Osteocyte (in vitro differentiated cells): ENCODE data around the gene SLC5A1. TPM values are rescaled to one million over a fixed set of nuclear protein-coding genes. Genes with fewer than 3 reads are reported as not detected.

Experiments
- DNase-seq: peaks from one replicate; pipeline ENCODE4 v3.0.0; 2021; ENCODE audit warnings: mixed read lengths; ENCODE audit not compliant: unreplicated experiment; ENCODE audit errors: extremely low spot score
- H3K27ac Mint-ChIP-seq: one replicate; pipeline ENCODE4 v1.8.0; 2021; ENCODE audit warnings: mild to moderate bottlenecking, mixed read lengths; ENCODE audit not compliant: unreplicated experiment
- H3K27me3 Mint-ChIP-seq: one replicate; pipeline ENCODE4 v1.8.0; 2021; ENCODE audit warnings: mixed read lengths; ENCODE audit not compliant: unreplicated experiment
- H3K36me3 Mint-ChIP-seq: one replicate; pipeline ENCODE4 v1.8.0; 2021; ENCODE audit warnings: mixed read lengths; ENCODE audit not compliant: unreplicated experiment
- H3K4me1 Mint-ChIP-seq: one replicate; pipeline ENCODE4 v1.8.0; 2021; ENCODE audit warnings: mixed read lengths; ENCODE audit not compliant: unreplicated experiment
- H3K4me3 Mint-ChIP-seq: one replicate; pipeline ENCODE4 v1.8.0; 2021; ENCODE audit warnings: mild to moderate bottlenecking, moderate library complexity, mixed read lengths; ENCODE audit not compliant: unreplicated experiment
- H3K9me3 Mint-ChIP-seq: one replicate; pipeline ENCODE4 v1.8.0; 2021; ENCODE audit warnings: mixed read lengths; ENCODE audit not compliant: unreplicated experiment
- CTCF ChIP-seq: fragments of 200-600 bp; sonication (generic); IDR thresholded peaks from 2 replicates; pipeline ENCODE4 v1.5.0; 2021; ENCODE audit warnings: antibody characterized with exemption, mild to moderate bottlenecking, moderate library complexity
- total RNA-seq: library from RNA; stranded (reverse); gene quantifications from 2 replicates; pipeline ENCODE4 v1.2.1, GENCODE V29; 2021

Gene SLC5A1
- total RNA-seq, 1 donor from 2014 or later, result not detected

GRCh38 chr22:32034275-32034674, 8.8 kb upstream of the SLC5A1 start:
- DNase-seq, result no peak
- Mint-ChIP-seq H3K27me3 (peaks cover 9% of the 10 kb centered on the region), H3K4me1 (no peaks in the 10 kb centered on the region), H3K36me3 (no peaks in the 10 kb centered on the region), H3K9me3 (no peaks in the 10 kb centered on the region), H3K27ac (no peak overlapping the region), H3K4me3 (no peak overlapping the region)
- no peak for TF ChIP-seq CTCF

GRCh38 chr22:32037236-32037635, 5.8 kb upstream of the SLC5A1 start:
- Mint-ChIP-seq H3K27me3 (peaks cover 21% of the 10 kb centered on the region), H3K27ac (no peak overlapping the region), H3K36me3 (no peaks in the 10 kb centered on the region), H3K4me1 (no peaks in the 10 kb centered on the region), H3K4me3 (no peak overlapping the region), H3K9me3 (no peaks in the 10 kb centered on the region)
- no peak for DNase-seq
- TF ChIP-seq CTCF, result no peak

- no peaks in the 10 kb centered on the region for H3K4me1 Mint-ChIP-seq
- no peak for DNase-seq
- no peak overlapping the region for H3K4me3 Mint-ChIP-seq
- no peak for TF ChIP-seq CTCF
- no peaks in the 10 kb centered on the region for H3K36me3 Mint-ChIP-seq
- H3K27me3 Mint-ChIP-seq, result peaks cover 29% of the 10 kb centered on the region
- no peak overlapping the region for H3K27ac Mint-ChIP-seq
- no peaks in the 10 kb centered on the region for H3K9me3 Mint-ChIP-seq
These were observed 2.6 kb upstream of the SLC5A1 start for GRCh38 chr22:32040324-32040904.

GRCh38 chr22:32043391-32043790, 330 bp downstream of the SLC5A1 start:
- Mint-ChIP-seq H3K9me3 (no peaks in the 10 kb centered on the region), H3K36me3 (no peaks in the 10 kb centered on the region), H3K4me1 (no peaks in the 10 kb centered on the region), H3K4me3 (no peak overlapping the region), H3K27me3 (peaks cover 37% of the 10 kb centered on the region), H3K27ac (no peak overlapping the region)
- no peak for TF ChIP-seq CTCF
- no peak for DNase-seq

- no peaks in the 10 kb centered on the region for H3K4me1 Mint-ChIP-seq
- no peaks in the 10 kb centered on the region for H3K36me3 Mint-ChIP-seq
- no peak overlapping the region for H3K4me3 Mint-ChIP-seq
- H3K27ac Mint-ChIP-seq, result no peak overlapping the region
- H3K9me3 Mint-ChIP-seq, result no peaks in the 10 kb centered on the region
- peaks cover 35% of the 10 kb centered on the region for H3K27me3 Mint-ChIP-seq
- no peak for TF ChIP-seq CTCF
- no peak for DNase-seq
These were observed 1.4 kb downstream of the SLC5A1 start for GRCh38 chr22:32044477-32044876.
